HepG2 (cell line): ENCODE results near the gene ZNF443. TPM values are rescaled to one million over a fixed set of nuclear protein-coding genes. Genes with fewer than 3 reads are reported as not detected.
"Not testable (repeated sequence)": the region's sequence is repeated elsewhere in the genome, so short reads cannot be mapped to it uniquely, and the experiment has no call there.

Experiments used
- ATAC-seq: fragments of 200-7000 bp; cut with Tn5 transposase; 3 replicates; pipeline ENCODE4 v1.9.1; 2020; ENCODE audit warnings: mild to moderate bottlenecking, moderate library complexity
- BruUV-seq: library from RNA; stranded (reverse); fragments of 400-500 nt; replicated peaks from 2 replicates; lab custom pipeline; 2021; lab: Mats Ljungman, UMichigan
- CTCF ChIA-PET: fragments of 300-600 bp; formaldehyde crosslinking; extraction: SDS; loops from one replicate; lab custom pipeline; 2021; ENCODE audit warnings: low total read pairs, inconsistent platforms, low intra/inter-chr PET ratio; lab: Yijun Ruan, JAX
- POLR2A ChIA-PET: fragments of 350-600 bp; sonication (Branson Sonifier 250); formaldehyde crosslinking; loops from one replicate; lab custom pipeline; 2020; ENCODE audit warnings: antibody characterized with exemption, inconsistent platforms; lab: Yijun Ruan, JAX
- DNase-seq: peaks from one replicate; pipeline ENCODE4 v3.0.0-alpha.2; 2015; ENCODE audit warnings: low spot score
- FAIRE-seq: peaks from 3 replicates; lab custom pipeline; 2011; peaks lifted over from hg19 to GRCh38; lab: Jason Lieb, UNC
- H2AFZ ChIP-seq: one replicate; pipeline ENCODE4 v1.6.1; 2011; ENCODE audit warnings: low read length, inconsistent platforms
- H3K27ac ChIP-seq: fragments of 300-600 bp; 3 replicates; pipeline ENCODE4 v1.8.0; 2011; ENCODE audit warnings: mixed run types, mild to moderate bottlenecking, mixed read lengths, low read length, inconsistent platforms; ENCODE audit not compliant: insufficient read depth; ENCODE audit errors: extremely low read length
- H3K27me3 ChIP-seq, 2 experiments: fragments of 200-600 bp in 1 of 2; 2 replicates in 1 of 2; 3 replicates in 1 of 2; pipeline versions ENCODE4 v1.6.0 to v1.8.0; 2011; ENCODE audit warnings: low read length in 2 of 2, mild to moderate bottlenecking in 2 of 2, moderate library complexity in 2 of 2, inconsistent platforms in 1 of 2; ENCODE audit not compliant: insufficient read depth in 2 of 2, control insufficient read depth in 1 of 2
- H3K36me3 ChIP-seq, 2 experiments: fragments of 200-600 bp in 1 of 2; replicated peaks in 1 of 2; 2 replicates in 1 of 2; 3 replicates in 1 of 2; pipeline versions ENCODE4 v1.5.1 to v1.8.0; 2011; ENCODE audit warnings: low read length in 2 of 2, inconsistent platforms in 1 of 2; ENCODE audit not compliant: insufficient read depth in 2 of 2, control insufficient read depth in 1 of 2
- H3K4me1 ChIP-seq: 2 replicates; pipeline ENCODE4 v1.5.1; 2012; ENCODE audit warnings: low read length, inconsistent platforms; ENCODE audit not compliant: insufficient read depth
- H3K4me2 ChIP-seq: 2 replicates; pipeline ENCODE4 v1.6.0; 2011; ENCODE audit warnings: low read depth, low read length, inconsistent platforms
- H3K4me3 ChIP-seq, 3 experiments: fragments of 200-600 bp in 1 of 3; sonication (generic), shearing (Covaris generic) in 1 of 3; replicated peaks in 1 of 3; 2 replicates each; pipeline ENCODE4 v1.5.1; 2011 to 2016; ENCODE audit warnings: low read length in 3 of 3, inconsistent platforms in 2 of 3, low read depth in 2 of 3, mild to moderate bottlenecking in 2 of 3, control low read depth in 1 of 3, mixed read lengths in 1 of 3; ENCODE audit not compliant: insufficient read depth in 1 of 3
- H3K79me2 ChIP-seq: one replicate; pipeline ENCODE4 v1.6.1; 2011; ENCODE audit warnings: low read length, inconsistent platforms; ENCODE audit not compliant: insufficient read depth
- H3K9ac ChIP-seq: 2 replicates; pipeline ENCODE4 v1.6.0; 2011; ENCODE audit warnings: mild to moderate bottlenecking, low read depth, low read length, inconsistent platforms; ENCODE audit not compliant: insufficient read depth
- H3K9me3 ChIP-seq: 2 replicates; pipeline ENCODE4 v1.5.1; 2012; ENCODE audit warnings: mild to moderate bottlenecking, low read length
- H4K20me1 ChIP-seq: 2 replicates; pipeline ENCODE4 v1.6.0; 2011; ENCODE audit warnings: inconsistent platforms, mild to moderate bottlenecking, low read length, moderate library complexity; ENCODE audit not compliant: insufficient read depth
- HNF1A ChIP-seq, 2 experiments: sonication (generic) in 1 of 2; formaldehyde crosslinking in 1 of 2; IDR thresholded peaks; 2 replicates each; pipeline versions ENCODE4 v1.4.0 to v1.6.1; 2016 to 2020; ENCODE audit warnings: borderline replicate concordance in 1 of 2, low read depth in 1 of 2, mild to moderate bottlenecking in 1 of 2, missing genetic modification reagents in 1 of 2
- POLR2A ChIP-seq, 2 experiments: IDR thresholded peaks; 2 replicates each; pipeline ENCODE4 v1.6.1; 2011; ENCODE audit warnings: low read depth in 2 of 2, low read length in 2 of 2, mild to moderate bottlenecking in 1 of 2, moderate library complexity in 1 of 2; ENCODE audit not compliant: insufficient read depth in 1 of 2
- POLR2AphosphoS5 ChIP-seq: IDR thresholded peaks from 2 replicates; pipeline ENCODE4 v1.6.1; 2012; ENCODE audit warnings: low read depth, low read length
- SALL1 ChIP-seq: sonication (generic); formaldehyde crosslinking; IDR thresholded peaks from 2 replicates; pipeline ENCODE4 v1.8.0; 2022; ENCODE audit warnings: mild to moderate bottlenecking, missing genetic modification reagents
- ZEB1 ChIP-seq: IDR thresholded peaks from 2 replicates; pipeline ENCODE4 v1.6.1; 2012; ENCODE audit warnings: mild to moderate bottlenecking, low read depth, inconsistent platforms; ENCODE audit not compliant: insufficient replicate concordance
- ZNF350 ChIP-seq: sonication (generic); formaldehyde crosslinking; IDR thresholded peaks from 2 replicates; pipeline ENCODE4 v1.4.0; 2020; ENCODE audit warnings: mild to moderate bottlenecking, low read depth, missing genetic modification reagents, borderline replicate concordance
- ZNF501 ChIP-seq: sonication (generic); formaldehyde crosslinking; IDR thresholded peaks from 2 replicates; pipeline ENCODE4 v1.5.1; 2020; ENCODE audit warnings: mild to moderate bottlenecking, moderate library complexity, missing genetic modification reagents
- WGBS: methylation state at CpG from one replicate; pipeline ENCODE4 v1.1.6; 2017; ENCODE audit warnings: low lambda C conversion rate; 5-methylcytosine and 5-hydroxymethylcytosine counted together
- in situ Hi-C: cut with HindIII; loops from 2 replicates; pipeline ENCODE4 v1.10.0; 2017; ENCODE audit warnings: low pct_unique_long_range_greater_than_20kb; ENCODE audit not compliant: extremely low pct_ligation_motif_present
- intact Hi-C: fragments of 100-400 bp; cut with micrococcal nuclease; formaldehyde crosslinking; loops from one replicate; pipeline ENCODE4 v1.10.0; 2022; ENCODE audit not compliant: unreplicated experiment
- polyA plus RNA-seq, 8 experiments: library from polyadenylated mRNA; depleted of rRNA in 3 of 8; stranded (reverse) in 7 of 8; unstranded in 1 of 8; fragments of >200 nt; fragmentation: Illumina TruSeq in 4 of 8; extraction: Trizol in 4 of 8; gene quantifications; 2 replicates each; pipeline versions ENCODE4 v1.2.1 to v1.2.3, GENCODE V29; 2011 to 2016; ENCODE audit warnings: low read depth in 4 of 8, missing spikeins in 1 of 8, mixed read lengths in 1 of 8; ENCODE audit not compliant: insufficient read depth in 1 of 8
- total RNA-seq, 5 experiments: library from RNA; depleted of rRNA; stranded (reverse); fragments of >200 nt; fragmentation: Illumina TruSeq; extraction: Trizol; gene quantifications; 2 replicates each; pipeline ENCODE4 v1.2.3, GENCODE V29; 2016; ENCODE audit warnings: low read depth in 1 of 5

Gene ZNF443
- total and polyA plus RNA-seq, 2 of the 13 experiments (the other 11 are each of a cell fraction or from before 2014, with no cell fraction given) = 3.6 to 19.0 TPM

DNA sequence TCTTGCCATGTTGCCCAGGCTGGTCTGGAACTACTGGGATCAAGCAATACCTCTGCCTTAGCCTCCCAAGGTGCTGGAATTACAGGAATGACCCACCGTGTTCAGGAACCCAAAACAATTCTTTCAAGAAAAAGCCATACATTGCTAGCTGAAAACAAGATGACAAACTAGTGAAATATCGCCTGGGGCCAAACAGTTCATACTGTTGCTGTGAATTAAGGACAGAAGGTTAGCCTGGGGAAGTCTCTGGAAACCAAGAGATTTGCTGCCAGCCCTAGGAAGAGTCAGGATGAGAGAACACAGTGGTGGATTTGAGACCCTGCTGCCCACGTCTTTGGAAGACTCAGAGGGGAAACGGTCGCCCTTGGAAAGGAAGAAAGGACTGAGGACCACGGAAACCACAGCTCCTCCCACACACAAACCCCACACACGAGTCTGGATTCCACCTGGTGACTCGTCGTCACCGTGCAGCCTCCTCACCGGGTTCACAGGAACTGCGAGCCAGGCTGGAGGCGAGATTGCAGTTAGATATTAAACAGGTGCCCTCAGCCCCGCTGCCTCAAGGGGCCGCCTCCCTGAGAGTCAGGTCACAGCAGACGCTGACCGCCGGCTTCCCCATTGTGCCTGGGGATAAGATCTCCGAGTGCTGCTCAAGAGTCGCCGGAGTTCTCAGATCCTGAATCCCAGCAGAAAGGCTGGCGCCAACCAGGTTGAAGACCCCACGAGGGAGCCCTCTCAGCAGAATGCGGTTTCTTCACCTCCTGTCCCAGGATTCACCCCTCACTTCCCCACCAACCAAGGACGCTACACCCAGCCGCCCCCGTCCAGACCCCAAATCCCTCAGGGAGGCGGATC, 908 bp downstream of the ZNF443 start:
- TSS peak; percentile 42 for BruUV-seq
- H3K9ac ChIP-seq = peak overlapping the region; percentile 92
- peak; percentile 60 for FAIRE-seq
- TF ChIP-seq HNF1A (IDR thresholded peaks at IDR 0.05; ENCODE audit: low read depth) = peak; percentile 34; the same call in 1 of the 2 replicates
- H4K20me1 ChIP-seq; H2AFZ ChIP-seq; CTCF ChIA-PET; H3K9me3 ChIP-seq; H3K36me3 ChIP-seq; H3K27me3 ChIP-seq; TF ChIP-seq HNF1A (CRISPR knock-in tag; IDR thresholded peaks at IDR 0.05; ENCODE audit: borderline replicate concordance): not testable (repeated sequence)
- TF ChIP-seq POLR2A (IDR thresholded peaks at IDR 0.05; ENCODE audit: insufficient read depth in 1 of 2, low read depth in 2 of 2, low read length in 2 of 2) = peak; percentile 46 to 63; a peak in 3 of 4 replicates
- TF ChIP-seq POLR2AphosphoS5 = peak; percentile 43; the same call in 1 of the 2 replicates
- 0 out of 2 replicates have a peak, but pooled peaks have one; percentile 2 for TF ChIP-seq SALL1
- TF ChIP-seq ZNF350 (CRISPR knock-in tag) = 0 out of 2 replicates have a peak, but pooled peaks have one; percentile 9
- peak; percentile 32 for TF ChIP-seq ZEB1
- 0 out of 2 replicates have a peak, but pooled peaks have one; percentile 10 for TF ChIP-seq ZNF501 (CRISPR knock-in tag)
- POLR2A ChIA-PET = interaction anchor here (1.0 to 2.0 kb wide), 8 partner anchors 39 to 171 kb away, joined by 5 to 13 read pairs (median 8); partner anchors contain the start of genes ZNF442, ZNF490, ZNF564 and ZNF791
- peak overlapping the region; percentile 97 for H3K27ac ChIP-seq
- peak overlapping the region; percentile 84 for H3K4me2 ChIP-seq
- peaks cover 34% of the 10 kb centered on the region for H3K4me1 ChIP-seq
- intact Hi-C loops = loop anchor here (2.0 to 5.0 kb wide), 3 partner anchors 39 to 112 kb away; partner anchors contain the start of genes ZNF564, ZNF709 and ZNF799
- in situ Hi-C loops = loop anchor here (5.0 kb wide), 1 partner anchor 42 kb away; the partner anchor contains the start of gene ZNF709
- H3K4me3 ChIP-seq = peak overlapping the region; percentile 72 to 96 (median 83)
- H3K79me2 ChIP-seq = peaks cover 43% of the 10 kb centered on the region
- ATAC-seq = peak; percentile 79
- WGBS = under 1% methylated on average over 8 of the region's 28 CpGs
- DNase-seq = peak; percentile 19

DNA sequence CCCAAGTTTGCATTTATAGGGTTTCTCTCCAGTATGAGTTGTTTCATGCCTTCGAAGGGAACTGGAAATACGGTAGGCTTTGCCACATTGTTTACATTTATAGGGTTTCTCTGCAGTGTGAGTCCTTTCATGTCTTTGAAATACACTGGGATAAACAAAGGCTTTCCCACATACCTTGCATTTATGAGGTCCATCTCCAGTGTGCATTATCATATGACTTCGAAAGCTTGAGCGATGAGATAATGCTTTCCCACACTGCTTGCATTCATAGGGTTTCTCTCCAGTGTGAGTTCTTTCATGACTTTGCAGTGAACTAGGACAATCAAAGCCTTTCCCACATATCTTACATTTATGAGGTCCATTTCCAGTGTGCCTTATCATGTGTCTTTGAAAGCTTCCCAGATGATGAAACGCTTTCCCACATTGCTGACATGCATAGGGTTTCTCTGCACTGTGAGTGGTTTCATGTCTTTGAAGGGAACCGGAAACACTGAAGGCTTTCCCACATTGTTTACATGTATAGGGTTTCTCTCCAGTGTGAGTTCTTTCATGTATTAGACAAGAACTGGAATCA, 10.0 kb downstream of the ZNF443 start:
- H4K20me1 ChIP-seq, H2AFZ ChIP-seq, in situ Hi-C loops, BruUV-seq, ATAC-seq, H3K27me3 ChIP-seq, CTCF ChIA-PET, FAIRE-seq, intact Hi-C loops, H3K4me3 ChIP-seq, H3K4me2 ChIP-seq, H3K27ac ChIP-seq, POLR2A ChIA-PET, H3K9ac ChIP-seq, H3K9me3 ChIP-seq, DNase-seq: not testable (repeated sequence)
- Histone ChIP-seq H3K79me2 (peaks cover 24% of the 10 kb centered on the region), H3K4me1 (peaks cover 11% of the 10 kb centered on the region), H3K36me3 (peaks cover 4 to 26% of the 10 kb centered on the region in 2 experiments)
- 94% methylated on average over 6 of the region's 6 CpGs for WGBS
